ENCODE data around the gene KRTAP10-6.
"Not testable (repeated sequence)": the region's sequence is repeated elsewhere in the genome, so short reads cannot be mapped to it uniquely, and the experiment has no call there.

Gene KRTAP10-6

GRCh38 chr21:44578371-44579055 lies 13.8 kb downstream of the KRTAP10-6 start:
- DNase-seq (ENCODE audit: low read depth): no peak

- DNase-seq (ENCODE audit: low read depth): no peak
These were observed 16.3 kb downstream of the KRTAP10-6 start for GRCh38 chr21:44576025-44576420.

- no peak for DNase-seq (ENCODE audit: low read depth)
These were observed 16.8 kb downstream of the KRTAP10-6 start for GRCh38 chr21:44575307-44576024.

GRCh38 chr21:44574457-44575306 lies 17.6 kb downstream of the KRTAP10-6 start:
- no peak for DNase-seq (ENCODE audit: low read depth)

GRCh38 chr21:44573630-44574456 lies 18.5 kb downstream of the KRTAP10-6 start, which contains the start of gene KRTAP10-4:
Gene KRTAP10-4, plus strand, starts transcription at chr21:44573729. Its CDS starts 30 bp downstream, at chr21:44573759.
- not testable (repeated sequence) for DNase-seq (ENCODE audit: low read depth)

GRCh38 chr21:44572959-44573583 lies 19.2 kb downstream of the KRTAP10-6 start:
- DNase-seq (ENCODE audit: low read depth): no peak

GRCh38 chr21:44571844-44572782 lies 20.2 kb downstream of the KRTAP10-6 start:
- no peak for DNase-seq (ENCODE audit: low read depth)

- DNase-seq (ENCODE audit: low read depth): no peak
These were observed 21.0 kb downstream of the KRTAP10-6 start for GRCh38 chr21:44571296-44571695.

GRCh38 chr21:44569861-44570517 lies 22.3 kb downstream of the KRTAP10-6 start:
- no peak for DNase-seq (ENCODE audit: low read depth)

- DNase-seq (ENCODE audit: low read depth): no peak
These were observed 23.4 kb downstream of the KRTAP10-6 start for GRCh38 chr21:44568667-44569556.

- no peak for DNase-seq (ENCODE audit: low read depth)
These were observed 24.0 kb downstream of the KRTAP10-6 start for GRCh38 chr21:44568261-44568660.

GRCh38 chr21:44567481-44568171 lies 24.7 kb downstream of the KRTAP10-6 start:
- no peak for DNase-seq (ENCODE audit: low read depth)

GRCh38 chr21:44566403-44566802 lies 25.9 kb downstream of the KRTAP10-6 start:
- no peak for DNase-seq (ENCODE audit: low read depth)

GRCh38 chr21:44564886-44565598 lies 27.3 kb downstream of the KRTAP10-6 start:
- no peak for DNase-seq (ENCODE audit: low read depth)

GRCh38 chr21:44564099-44564498 lies 28.2 kb downstream of the KRTAP10-6 start:
- DNase-seq (ENCODE audit: low read depth): no peak

GRCh38 chr21:44558695-44559094 lies 33.6 kb downstream of the KRTAP10-6 start, which contains the start of gene KRTAP10-3:
Gene KRTAP10-3, minus strand, starts transcription at chr21:44558795. Its CDS starts 80 bp downstream, at chr21:44558715.
- DNase-seq (ENCODE audit: low read depth): no peak

GRCh38 chr21:44558329-44558675 lies 34.0 kb downstream of the KRTAP10-6 start:
- DNase-seq (ENCODE audit: low read depth): not testable (repeated sequence)

Measured in stimulated activated CD8-positive, alpha-beta memory T cell treated with anti-CD3 and anti-CD28 coated beads, Interleukin-15, amount 100 ng/mL, for 1 hour (primary cell).